Loucy (cell line): ENCODE measurements around the gene HSP90AB1.

Source experiments
- H2AFZ ChIP-seq: fragments of 200-600 bp; sonication (generic); 2 replicates; pipeline ENCODE4 v1.6.0; 2016; ENCODE audit warnings: antibody characterized with exemption, mild to moderate bottlenecking, low read length, moderate library complexity
- H3F3A ChIP-seq: fragments of 200-600 bp; 2 replicates; pipeline ENCODE4 v1.6.0; 2016; ENCODE audit warnings: antibody characterized with exemption, low read depth, mild to moderate bottlenecking
- H3K27me3 ChIP-seq: fragments of 200-600 bp; sonication (generic); 2 replicates; pipeline ENCODE4 v1.6.1; 2014; ENCODE audit warnings: low read length, mild to moderate bottlenecking; ENCODE audit not compliant: insufficient read depth, poor library complexity, severe bottlenecking
- H3K36me3 ChIP-seq: fragments of 200-600 bp; sonication (generic); 2 replicates; pipeline ENCODE4 v1.6.1; 2016; ENCODE audit warnings: low read length; ENCODE audit not compliant: insufficient read depth
- H3K4me1 ChIP-seq: fragments of 200-600 bp; sonication (generic); 2 replicates; pipeline ENCODE4 v1.5.1; 2014; ENCODE audit warnings: low read length, mild to moderate bottlenecking; ENCODE audit not compliant: insufficient read depth, poor library complexity, severe bottlenecking
- H3K4me2 ChIP-seq: fragments of 200-600 bp; sonication (generic); 2 replicates; pipeline ENCODE4 v1.6.0; 2014; ENCODE audit warnings: antibody characterized with exemption, low read length, low read depth, mild to moderate bottlenecking; ENCODE audit not compliant: poor library complexity, severe bottlenecking
- H3K4me3 ChIP-seq: fragments of 200-600 bp; sonication (generic); 2 replicates; pipeline ENCODE4 v1.5.1; 2014; ENCODE audit warnings: low read length, mild to moderate bottlenecking, mixed read lengths; ENCODE audit not compliant: poor library complexity, severe bottlenecking
- H3K79me2 ChIP-seq: fragments of 200-600 bp; sonication (generic); 2 replicates; pipeline ENCODE4 v1.6.1; 2014; ENCODE audit warnings: low read length; ENCODE audit not compliant: insufficient read depth
- H3K9ac ChIP-seq: fragments of 200-600 bp; sonication (generic); 2 replicates; pipeline ENCODE4 v1.6.0; 2014; ENCODE audit warnings: mild to moderate bottlenecking, low read depth, low read length, moderate library complexity; ENCODE audit not compliant: poor library complexity, severe bottlenecking
- H3K9me2 ChIP-seq: fragments of 200-600 bp; sonication (generic); replicated peaks from 2 replicates; pipeline ENCODE4 v1.6.1; 2016; ENCODE audit warnings: low read depth, low read length, mixed read lengths
- H3K9me3 ChIP-seq: fragments of 200-600 bp; sonication (generic); 2 replicates; pipeline ENCODE4 v1.6.1; 2014; ENCODE audit warnings: mild to moderate bottlenecking, antibody characterized with exemption, low read length, low read depth; ENCODE audit not compliant: insufficient read depth
- H4K20me1 ChIP-seq: fragments of 200-600 bp; sonication (generic); 2 replicates; pipeline ENCODE4 v1.6.0; 2014; ENCODE audit warnings: antibody characterized with exemption, low read length, mild to moderate bottlenecking; ENCODE audit not compliant: insufficient read depth, poor library complexity, severe bottlenecking
- EZH2phosphoT487 ChIP-seq: fragments of 200-600 bp; IDR thresholded peaks from 2 replicates; pipeline ENCODE4 v1.6.1; 2018; ENCODE audit warnings: antibody characterized with exemption, mild to moderate bottlenecking, moderate library complexity, borderline replicate concordance
- TF ChIP-seq, protein P1 (sequence below): fragments of 200-600 bp; sonication (generic); conservative IDR thresholded peaks from 2 replicates; pipeline ENCODE4 v1.5.1; 2014; ENCODE audit warnings: mild to moderate bottlenecking, antibody characterized with exemption, low read length

HSP90AB1 gene

DNA sequence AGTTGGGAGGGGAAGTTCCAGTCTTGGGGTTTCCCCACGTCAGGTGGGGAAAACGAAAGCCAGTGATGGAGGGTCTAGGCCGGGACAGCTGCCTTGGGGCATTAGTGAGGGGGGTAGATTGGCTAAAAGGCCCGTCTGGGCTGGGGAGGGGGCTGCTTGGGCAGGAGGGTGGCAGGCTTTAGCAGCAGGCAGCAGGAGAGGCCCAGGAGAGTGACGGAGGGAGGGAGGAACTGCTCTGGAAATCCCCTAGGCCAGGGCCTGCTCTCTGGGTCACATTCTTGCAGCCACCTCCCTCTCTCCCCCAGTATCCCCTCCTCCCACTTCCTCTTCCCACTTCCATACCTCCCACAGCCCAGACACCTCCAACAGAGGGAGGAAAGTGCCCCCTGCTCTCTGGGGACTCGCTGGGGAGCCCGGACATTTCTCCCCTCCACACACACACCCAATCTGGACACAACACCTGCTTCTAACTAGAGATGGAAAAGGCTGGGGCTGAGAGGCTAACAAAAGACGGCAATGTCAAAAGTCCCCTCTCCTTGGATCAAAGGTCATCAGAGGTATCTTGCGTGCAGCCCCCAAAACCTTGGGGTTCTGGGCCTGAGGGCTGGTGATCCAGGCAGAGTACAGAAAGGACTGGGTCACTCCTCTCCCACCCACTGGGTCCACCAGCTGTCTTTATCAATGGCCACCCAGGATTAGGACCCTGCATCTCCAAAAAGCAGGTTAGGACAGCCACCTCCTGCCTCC, 16.6 kb downstream of the HSP90AB1 start:
- peak overlapping the region; percentile 93 for H3K4me2 ChIP-seq
- H3K36me3 ChIP-seq: peaks cover 3% of the 10 kb centered on the region; the same call in 1 of the 2 replicates
- no peaks in the 10 kb centered on the region for H3K9me2 ChIP-seq
- peak overlapping the region; percentile 85 for H3K4me3 ChIP-seq
- no peaks in the 10 kb centered on the region for H3K9me3 ChIP-seq
- H3K79me2 ChIP-seq: peaks cover 36% of the 10 kb centered on the region
- H3K4me1 ChIP-seq: peaks cover 38% of the 10 kb centered on the region
- peaks cover 18% of the 10 kb centered on the region for H4K20me1 ChIP-seq
- TF ChIP-seq EZH2phosphoT487: no peak
- TF ChIP-seq, protein P1, sequence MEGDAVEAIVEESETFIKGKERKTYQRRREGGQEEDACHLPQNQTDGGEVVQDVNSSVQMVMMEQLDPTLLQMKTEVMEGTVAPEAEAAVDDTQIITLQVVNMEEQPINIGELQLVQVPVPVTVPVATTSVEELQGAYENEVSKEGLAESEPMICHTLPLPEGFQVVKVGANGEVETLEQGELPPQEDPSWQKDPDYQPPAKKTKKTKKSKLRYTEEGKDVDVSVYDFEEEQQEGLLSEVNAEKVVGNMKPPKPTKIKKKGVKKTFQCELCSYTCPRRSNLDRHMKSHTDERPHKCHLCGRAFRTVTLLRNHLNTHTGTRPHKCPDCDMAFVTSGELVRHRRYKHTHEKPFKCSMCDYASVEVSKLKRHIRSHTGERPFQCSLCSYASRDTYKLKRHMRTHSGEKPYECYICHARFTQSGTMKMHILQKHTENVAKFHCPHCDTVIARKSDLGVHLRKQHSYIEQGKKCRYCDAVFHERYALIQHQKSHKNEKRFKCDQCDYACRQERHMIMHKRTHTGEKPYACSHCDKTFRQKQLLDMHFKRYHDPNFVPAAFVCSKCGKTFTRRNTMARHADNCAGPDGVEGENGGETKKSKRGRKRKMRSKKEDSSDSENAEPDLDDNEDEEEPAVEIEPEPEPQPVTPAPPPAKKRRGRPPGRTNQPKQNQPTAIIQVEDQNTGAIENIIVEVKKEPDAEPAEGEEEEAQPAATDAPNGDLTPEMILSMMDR: no peak
- H3K9ac ChIP-seq: peak overlapping the region; percentile 82
- H2AFZ ChIP-seq: no peak overlapping the region
- H3K27me3 ChIP-seq: no peaks in the 10 kb centered on the region
- no peaks in the 10 kb centered on the region for H3F3A ChIP-seq

DNA sequence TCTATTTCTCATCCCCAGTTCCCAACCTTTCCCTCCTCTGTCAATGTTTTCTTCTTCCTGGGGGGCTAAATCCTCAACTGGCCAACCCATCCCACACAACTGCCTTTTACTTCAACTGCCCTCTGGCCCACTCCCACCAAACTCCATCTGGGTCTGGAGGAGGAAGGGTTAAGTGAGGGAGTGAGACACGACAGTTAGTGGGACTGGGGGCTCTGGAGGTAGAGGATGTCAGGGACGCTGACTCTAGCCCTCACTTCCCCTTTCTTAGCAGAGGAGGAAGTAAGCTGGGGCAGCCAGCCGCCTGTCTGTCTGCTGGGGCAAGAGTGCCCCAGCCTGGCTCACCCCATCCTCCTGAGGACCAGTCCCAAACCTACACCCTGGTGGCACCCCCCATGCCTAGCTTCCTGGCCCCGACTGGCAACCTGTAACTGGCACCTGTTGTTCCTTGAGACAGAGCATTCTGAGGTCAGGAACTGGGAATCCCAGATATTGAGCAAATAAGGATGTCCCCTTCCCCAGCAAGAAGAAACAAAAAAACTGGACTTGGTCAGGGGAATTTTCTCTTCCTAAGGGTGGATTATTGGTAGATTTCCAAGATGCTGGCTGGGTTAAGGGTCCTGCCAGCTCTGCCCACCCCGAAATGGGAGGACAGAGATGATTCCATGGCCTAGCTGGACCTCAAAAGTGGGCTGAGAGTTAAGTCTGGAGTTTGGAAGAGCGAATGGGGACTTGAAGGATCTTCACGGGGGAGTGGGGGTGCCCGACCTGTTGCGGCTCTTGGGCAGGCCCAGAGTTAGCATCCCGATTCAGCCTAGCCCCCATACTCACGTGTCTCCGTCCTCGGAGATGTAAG, 17.5 kb downstream of the HSP90AB1 start:
- H3K36me3 ChIP-seq: no peaks in the 10 kb centered on the region; the same call in 1 of the 2 replicates
- H3K9me3 ChIP-seq: no peaks in the 10 kb centered on the region
- H3F3A ChIP-seq: no peaks in the 10 kb centered on the region
- no peaks in the 10 kb centered on the region for H3K27me3 ChIP-seq
- H3K4me2 ChIP-seq: peak overlapping the region; percentile 93
- peak overlapping the region; percentile 85 for H3K4me3 ChIP-seq
- peak overlapping the region; percentile 85; the same call in 1 of the 2 replicates for H2AFZ ChIP-seq
- peaks cover 18% of the 10 kb centered on the region for H4K20me1 ChIP-seq
- TF ChIP-seq, protein P1: no peak
- no peak for TF ChIP-seq EZH2phosphoT487
- H3K9ac ChIP-seq: peak overlapping the region; percentile 82
- H3K4me1 ChIP-seq: peaks cover 44% of the 10 kb centered on the region
- H3K9me2 ChIP-seq: no peaks in the 10 kb centered on the region
- peaks cover 36% of the 10 kb centered on the region for H3K79me2 ChIP-seq

DNA sequence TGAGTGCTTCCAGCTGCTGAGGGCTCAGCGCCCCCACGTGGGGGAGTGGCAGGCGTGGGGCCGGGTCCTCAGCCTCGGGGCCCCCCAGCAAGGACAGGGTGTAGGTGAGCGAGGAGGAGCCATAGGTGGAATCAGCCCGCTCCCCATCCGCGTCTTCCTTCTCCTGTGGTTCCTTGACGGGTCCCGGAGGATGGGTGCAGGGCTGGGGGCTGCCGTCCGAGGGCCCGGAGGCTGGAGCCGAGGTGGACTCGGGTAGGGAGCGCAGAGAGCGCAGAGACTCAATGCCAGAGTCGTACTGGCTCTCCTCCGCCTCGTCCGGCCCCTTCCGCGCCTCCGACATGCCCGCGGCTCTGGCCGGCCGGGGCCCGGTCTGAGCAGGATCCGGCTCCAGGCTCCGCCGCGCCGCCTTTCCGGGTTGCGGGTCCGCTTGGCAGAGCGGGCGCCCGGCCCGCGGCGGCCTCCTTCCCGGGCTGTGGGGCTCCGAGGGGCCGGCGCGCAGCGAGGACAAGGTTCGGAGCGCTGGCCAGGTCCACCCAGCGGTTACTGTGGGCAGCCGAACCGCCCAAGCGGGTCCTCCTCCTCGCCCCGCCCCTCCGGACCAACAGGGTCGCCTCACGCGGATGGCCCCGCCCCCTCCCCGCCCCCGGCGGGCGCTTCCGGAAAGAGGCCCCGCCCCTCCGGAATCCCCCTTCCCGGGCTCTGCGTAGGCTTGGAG, 18.3 kb downstream of the HSP90AB1 start, which contains the start of gene NFKBIE:
NFKBIE (minus strand) TSS at position 545 of the 715 bp plus-strand sequence; CDS start at position 340, 205 bp downstream.
- Histone ChIP-seq H3K4me3 (peak within 1 kb of the TSS; percentile 85), H3K9ac (peak within 1 kb of the TSS; percentile 82), H3K79me2 (peaks cover 36% of the 10 kb centered on the region), H4K20me1 (peaks cover 18% of the 10 kb centered on the region), H3K9me2 (no peaks in the 10 kb centered on the region), H2AFZ (peak within 1 kb of the TSS; percentile 85), H3K27me3 (no peaks in the 10 kb centered on the region), H3K4me2 (peak within 1 kb of the TSS; percentile 93), H3F3A (no peaks in the 10 kb centered on the region), H3K36me3 (no peaks in the 10 kb centered on the region), H3K4me1 (peaks cover 45% of the 10 kb centered on the region), H3K9me3 (no peaks in the 10 kb centered on the region)
- no peak for TF ChIP-seq EZH2phosphoT487
- TF ChIP-seq, protein P1: peak; percentile 61
